ENCODE measurements around the gene DOCK1. TPM values are rescaled to one million over a fixed set of nuclear protein-coding genes. Genes with fewer than 3 reads are reported as not detected.

The DOCK1 gene
- polyA plus RNA-seq, 1 donor from 2014 or later = 2.7 TPM

GRCh38 chr10:127168261-127168660 lies 263.0 kb downstream of the DOCK1 start:
- no peaks in the 10 kb centered on the region for H3K27me3 ChIP-seq (ENCODE audit: insufficient read depth, low read depth, low read length)
- no peaks in the 10 kb centered on the region for H3K9me3 ChIP-seq (ENCODE audit: low read length)
- no peaks in the 10 kb centered on the region for H3K9me2 ChIP-seq (ENCODE audit: insufficient read depth, low read length)
- no peaks in the 10 kb centered on the region for H4K20me1 ChIP-seq (ENCODE audit: insufficient read depth)
- TF ChIP-seq MXI1 (conservative IDR thresholded peaks at IDR 0.05; ENCODE audit: poor library complexity, severe bottlenecking) (no peak), RAD21 (conservative IDR thresholded peaks at IDR 0.05) (no peak), EP300 (conservative IDR thresholded peaks at IDR 0.05; ENCODE audit: poor library complexity, severe bottlenecking) (no peak), POLR2AphosphoS5 (IDR thresholded peaks at IDR 0.05) (no peak), SMC3 (conservative IDR thresholded peaks at IDR 0.05; ENCODE audit: poor library complexity) (no peak), CTCF (IDR thresholded peaks at IDR 0.05; ENCODE audit: poor library complexity, severe bottlenecking) (no peak), TAF1 (IDR thresholded peaks at IDR 0.05; ENCODE audit: low read depth) (no peak), EZH2 (IDR thresholded peaks at IDR 0.05; ENCODE audit: borderline replicate concordance, insufficient read depth, low read length, poor library complexity, severe bottlenecking) (no peak), REST (IDR thresholded peaks at IDR 0.05; ENCODE audit: borderline replicate concordance) (no peak)
- no peak overlapping the region for H3K27ac ChIP-seq (ENCODE audit: low read length)
- H3K36me3 ChIP-seq (ENCODE audit: insufficient read depth, low read length) = no peaks in the 10 kb centered on the region
- H3K9ac ChIP-seq (ENCODE audit: low read length) = no peak overlapping the region
- H3K4me2 ChIP-seq (ENCODE audit: low read length) = no peak overlapping the region
- no peak overlapping the region for H2AFZ ChIP-seq (ENCODE audit: low read depth, low read length)
- no peaks in the 10 kb centered on the region for H3K79me2 ChIP-seq (replicated peaks; ENCODE audit: insufficient read depth, low read length)
- no peaks in the 10 kb centered on the region for H3F3A ChIP-seq (ENCODE audit: insufficient read depth, low read length, poor library complexity, severe bottlenecking)
- no peak overlapping the region for H3K4me3 ChIP-seq (ENCODE audit: low read length)

GRCh38 chr10:127174866-127175265 lies 269.6 kb downstream of the DOCK1 start:
- Histone ChIP-seq H4K20me1 (ENCODE audit: insufficient read depth) (no peaks in the 10 kb centered on the region), H3K9ac (ENCODE audit: low read length) (no peak overlapping the region), H3K4me2 (ENCODE audit: low read length) (no peak overlapping the region), H3K27me3 (ENCODE audit: insufficient read depth, low read depth, low read length) (no peaks in the 10 kb centered on the region), H3F3A (ENCODE audit: insufficient read depth, low read length, poor library complexity, severe bottlenecking) (no peaks in the 10 kb centered on the region), H3K27ac (ENCODE audit: low read length) (no peak overlapping the region), H3K79me2 (replicated peaks; ENCODE audit: insufficient read depth, low read length) (no peaks in the 10 kb centered on the region), H3K4me3 (ENCODE audit: low read length) (no peak overlapping the region), H3K9me2 (ENCODE audit: insufficient read depth, low read length) (no peaks in the 10 kb centered on the region), H2AFZ (ENCODE audit: low read depth, low read length) (no peak overlapping the region), H3K9me3 (ENCODE audit: low read length) (no peaks in the 10 kb centered on the region), H3K36me3 (ENCODE audit: insufficient read depth, low read length) (no peaks in the 10 kb centered on the region)
- TF ChIP-seq TAF1 (IDR thresholded peaks at IDR 0.05; ENCODE audit: low read depth) = no peak
- TF ChIP-seq REST (IDR thresholded peaks at IDR 0.05; ENCODE audit: borderline replicate concordance) = no peak
- no peak for TF ChIP-seq MXI1 (conservative IDR thresholded peaks at IDR 0.05; ENCODE audit: poor library complexity, severe bottlenecking)
- no peak for TF ChIP-seq EP300 (conservative IDR thresholded peaks at IDR 0.05; ENCODE audit: poor library complexity, severe bottlenecking)
- no peak for TF ChIP-seq RAD21 (conservative IDR thresholded peaks at IDR 0.05)
- TF ChIP-seq POLR2AphosphoS5 (IDR thresholded peaks at IDR 0.05) = no peak
- no peak for TF ChIP-seq EZH2 (IDR thresholded peaks at IDR 0.05; ENCODE audit: borderline replicate concordance, insufficient read depth, low read length, poor library complexity, severe bottlenecking)
- no peak for TF ChIP-seq CTCF (IDR thresholded peaks at IDR 0.05; ENCODE audit: poor library complexity, severe bottlenecking)
- TF ChIP-seq SMC3 (conservative IDR thresholded peaks at IDR 0.05; ENCODE audit: poor library complexity) = no peak

All from neural cell (in vitro differentiated cells).